Right renal cortex interstitium (tissue), 3 donors: ENCODE measurements around the gene UTS2R. TPM values are rescaled to one million over a fixed set of nuclear protein-coding genes. Genes with fewer than 3 reads are reported as not detected.

Source experiments
- DNase-seq, 3 donors: peaks; one replicate each; pipeline ENCODE4 v3.0.0-alpha.2; 2013; ENCODE audit warnings: low read depth in 3 of 3, low spot score in 2 of 3
- polyA plus RNA-seq, 3 donors: library from polyadenylated mRNA; unstranded; fragments of 120-200 nt; gene quantifications; one replicate each; pipeline ENCODE4 v1.2.1, GENCODE V29; 2013; ENCODE audit not compliant: insufficient read length in 3 of 3

UTS2R gene
- polyA plus RNA-seq, 3 donors, result 0.11 to 0.61 (median 0.41) TPM

- no peak for DNase-seq
These were observed 52.7 kb downstream of the UTS2R start for GRCh38 chr17:82424001-82424862.

- no peak for DNase-seq
These were observed 53.2 kb downstream of the UTS2R start for GRCh38 chr17:82424863-82425159.

Other genes with a start within 250 kb of the UTS2R start
- gene CCDC57, start 158.9 kb upstream of the UTS2R start, polyA plus RNA-seq, result 10 to 100 TPM; 31.9 to 35.2 (median 35.0) TPM
- gene SLC16A3, start 142.7 kb upstream of the UTS2R start, polyA plus RNA-seq, result 1 to 10 TPM; 6.2 to 7.3 (median 6.3) TPM
- 100 to 1,000 TPM; 108 to 115 (median 112) TPM for gene CSNK1D, start 98.1 kb upstream of the UTS2R start, polyA plus RNA-seq
- gene CD7, start 54.2 kb upstream of the UTS2R start, polyA plus RNA-seq, result under 1 TPM; 0.28 to 0.43 (median 0.31) TPM
- gene SECTM1, start 38.0 kb upstream of the UTS2R start, polyA plus RNA-seq, result 1 to 10 TPM; 1.2 to 1.7 (median 1.4) TPM
- not detected for gene TEX19, start 12.5 kb upstream of the UTS2R start, polyA plus RNA-seq
- 10 to 100 TPM; 25.8 to 29.9 (median 28.5) TPM for gene HEXD, start 46.6 kb downstream of the UTS2R start, polyA plus RNA-seq
- gene OGFOD3, start 46.8 kb downstream of the UTS2R start, polyA plus RNA-seq, result 10 to 100 TPM; 21.6 to 23.7 (median 22.0) TPM
- 10 to 100 TPM; 40.6 to 44.6 (median 44.6) TPM for gene CYBC1, start 79.0 kb downstream of the UTS2R start, polyA plus RNA-seq
- gene NARF, start 87.0 kb downstream of the UTS2R start, polyA plus RNA-seq, result 10 to 100 TPM; 69.8 to 80.9 (median 79.2) TPM
- 10 to 100 TPM; 35.2 to 37.9 (median 36.0) TPM for gene FOXK2, start 148.0 kb downstream of the UTS2R start, polyA plus RNA-seq